K562 (cell line): ENCODE measurements around the gene CYB5B. TPM values are rescaled to one million over a fixed set of nuclear protein-coding genes. Genes with fewer than 3 reads are reported as not detected.
A peak's percentile ranks its signal among the peaks of the same experiment; 100 is the strongest.

Source experiments
- CHD4 ChIP-seq: fragments of 200-600 bp; sonication (generic); IDR thresholded peaks from 3 replicates; pipeline ENCODE4 v1.6.1; 2012; ENCODE audit warnings: low read depth, mild to moderate bottlenecking, mixed read lengths, low read length, inconsistent platforms; ENCODE audit not compliant: insufficient read depth, insufficient replicate concordance, poor library complexity, severe bottlenecking
- MGA ChIP-seq: fragments of 450-650 bp; IDR thresholded peaks from 2 replicates; pipeline ENCODE4 v1.6.1; 2016; ENCODE audit warnings: mild to moderate bottlenecking, moderate library complexity
- ZKSCAN1 ChIP-seq: fragments of 150-350 bp; IDR thresholded peaks from 2 replicates; pipeline ENCODE4 v1.6.1; 2016; ENCODE audit warnings: low read depth, low read length
- ZNF23 ChIP-seq: fragments of 250-450 bp; sonication (Bioruptor Pico); IDR thresholded peaks from 2 replicates; pipeline ENCODE4 v1.4.0; 2020; ENCODE audit warnings: mild to moderate bottlenecking
- ZNF518B ChIP-seq: fragments of 250-450 bp; sonication (Bioruptor Pico); IDR thresholded peaks from 2 replicates; pipeline ENCODE4 v1.5.0; 2021; ENCODE audit warnings: mild to moderate bottlenecking, moderate library complexity
- polyA plus RNA-seq, 8 experiments: library from polyadenylated mRNA; depleted of rRNA in 4 of 8; stranded (reverse) in 5 of 8; unstranded in 3 of 8; fragments of >200 nt; fragmentation: Nextera tagmentation in 2 of 8; fragmentation: Illumina TruSeq in 1 of 8; extraction: Ambion mirVana in 2 of 8; extraction: Trizol in 1 of 8; gene quantifications; 2 replicates each; pipeline versions ENCODE4 v1.2.1 to v1.2.3, GENCODE V29; 2011 to 2014; ENCODE audit warnings: inconsistent platforms in 1 of 8, missing spikeins in 1 of 8
- total RNA-seq, 7 experiments: library from RNA; depleted of rRNA in 6 of 7; stranded (reverse); fragments of >200 nt in 6 of 7; fragmentation: Illumina TruSeq in 2 of 7; extraction: Trizol in 2 of 7; gene quantifications; 2 replicates each; pipeline versions ENCODE4 v1.2.1 to v1.2.3, GENCODE V29; 2011 to 2021; ENCODE audit warnings: low replicate concordance in 1 of 7

The CYB5B gene
- total and polyA plus RNA-seq, 9 of the 15 experiments (the other 6 are each of a cell fraction or from before 2014, with no cell fraction given) = 29.9 to 274 (median 136) TPM

- TF ChIP-seq MGA = no peak
- no peak for TF ChIP-seq ZKSCAN1
- TF ChIP-seq ZNF23 (CRISPR knock-in tag) = no peak
- TF ChIP-seq CHD4 = peak; percentile 75
- no peak for TF ChIP-seq ZNF518B
These were observed 70.6 kb downstream of the CYB5B start (continued) for GRCh38 chr16:69494991-69495392.
